K562 (cell line): Measurements from ENCODE around the gene IRGQ.

Source experiments
- CBFA2T3 ChIP-seq: fragments of 450-650 bp; IDR thresholded peaks from 2 replicates; pipeline ENCODE4 v1.6.1; 2017
- HDAC2 ChIP-seq: fragments of 450-650 bp; IDR thresholded peaks from 2 replicates; pipeline ENCODE4 v1.6.1; 2016; ENCODE audit warnings: mild to moderate bottlenecking
- HDAC6 ChIP-seq: IDR thresholded peaks from 2 replicates; pipeline ENCODE4 v1.6.1; 2012; ENCODE audit warnings: low read depth, mild to moderate bottlenecking, control low read depth, inconsistent platforms, low read length, moderate library complexity
- MXI1 ChIP-seq: IDR thresholded peaks from 2 replicates; pipeline ENCODE4 v1.6.1; 2011; ENCODE audit warnings: low read depth, mild to moderate bottlenecking, improper control_type of control experiment, low read length
- TAF1 ChIP-seq: IDR thresholded peaks from 2 replicates; pipeline ENCODE4 v1.6.1; 2011; ENCODE audit warnings: mild to moderate bottlenecking, low read length, moderate library complexity; ENCODE audit not compliant: insufficient read depth, control insufficient read depth, severe bottlenecking; ENCODE audit errors: extremely low read depth
- ZNF175 ChIP-seq: fragments of 200-800 bp; sonication (Bioruptor generic); IDR thresholded peaks from 2 replicates; pipeline ENCODE4 v1.6.1; 2016; ENCODE audit warnings: low read depth, mild to moderate bottlenecking, missing genetic modification characterization, missing compliant biosample characterization
- TF ChIP-seq, protein P1 (sequence below), 3 experiments: IDR thresholded peaks in 2 of 3; conservative IDR thresholded peaks in 1 of 3; 2 replicates each; pipeline ENCODE4 v1.5.1; 2011 to 2012; ENCODE audit warnings: low read length in 3 of 3, mild to moderate bottlenecking in 3 of 3, control low read depth in 2 of 3, improper control_type of control experiment in 1 of 3, inconsistent platforms in 1 of 3, low read depth in 1 of 3, mixed read lengths in 1 of 3, moderate library complexity in 1 of 3; ENCODE audit not compliant: insufficient read depth in 2 of 3

GRCh38 chr19:43582495-43582894 lies 13.4 kb downstream of the IRGQ start:
- TF ChIP-seq, protein P1, sequence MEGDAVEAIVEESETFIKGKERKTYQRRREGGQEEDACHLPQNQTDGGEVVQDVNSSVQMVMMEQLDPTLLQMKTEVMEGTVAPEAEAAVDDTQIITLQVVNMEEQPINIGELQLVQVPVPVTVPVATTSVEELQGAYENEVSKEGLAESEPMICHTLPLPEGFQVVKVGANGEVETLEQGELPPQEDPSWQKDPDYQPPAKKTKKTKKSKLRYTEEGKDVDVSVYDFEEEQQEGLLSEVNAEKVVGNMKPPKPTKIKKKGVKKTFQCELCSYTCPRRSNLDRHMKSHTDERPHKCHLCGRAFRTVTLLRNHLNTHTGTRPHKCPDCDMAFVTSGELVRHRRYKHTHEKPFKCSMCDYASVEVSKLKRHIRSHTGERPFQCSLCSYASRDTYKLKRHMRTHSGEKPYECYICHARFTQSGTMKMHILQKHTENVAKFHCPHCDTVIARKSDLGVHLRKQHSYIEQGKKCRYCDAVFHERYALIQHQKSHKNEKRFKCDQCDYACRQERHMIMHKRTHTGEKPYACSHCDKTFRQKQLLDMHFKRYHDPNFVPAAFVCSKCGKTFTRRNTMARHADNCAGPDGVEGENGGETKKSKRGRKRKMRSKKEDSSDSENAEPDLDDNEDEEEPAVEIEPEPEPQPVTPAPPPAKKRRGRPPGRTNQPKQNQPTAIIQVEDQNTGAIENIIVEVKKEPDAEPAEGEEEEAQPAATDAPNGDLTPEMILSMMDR (IDR thresholded peaks at IDR 0.05 in 2 of 3, conservative IDR thresholded peaks at IDR 0.05 in 1 of 3; ENCODE audit: insufficient read depth in 2 of 3, low read depth in 1 of 3, low read length in 3 of 3): no peak
- TF ChIP-seq HDAC6 (no peak), TAF1 (no peak), ZNF175 (CRISPR knock-in tag) (no peak), MXI1 (no peak), CBFA2T3 (no peak), HDAC2 (peak; percentile 26; the same call in 1 of the 2 replicates)
